ENCODE data around the gene MKNK2. TPM values are rescaled to one million over a fixed set of nuclear protein-coding genes. Genes with fewer than 3 reads are reported as not detected.

The MKNK2 gene
- total and polyA plus RNA-seq, 10 of the 15 experiments (the other 5 are each of a cell fraction or from before 2014, with no cell fraction given), result 9.6 to 365 (median 69.9) TPM

GRCh38 chr19:2061495-2062388, 10.7 kb upstream of the MKNK2 start (continued):
- TF ChIP-seq EP300 (IDR thresholded peaks at IDR 0.05; ENCODE audit: borderline replicate concordance in 1 of 2, control insufficient read depth in 1 of 2, low read depth in 2 of 2, low read length in 2 of 2), result peak; percentile 14 to 25; a peak in 1 of 4 replicates
- peak; percentile 83 for TF ChIP-seq SP1 (IDR thresholded peaks at IDR 0.05; ENCODE audit: low read depth, low read length)
- no peak for TF ChIP-seq TCF3 (IDR thresholded peaks at IDR 0.05; ENCODE audit: borderline replicate concordance, insufficient read depth, low read depth, low read length)
- no peak for TF ChIP-seq BCL11A (IDR thresholded peaks at IDR 0.05; ENCODE audit: low read depth, low read length)
- no peak for TF ChIP-seq STAT1 (conservative IDR thresholded peaks at IDR 0.05)
- TF ChIP-seq JUND (IDR thresholded peaks at IDR 0.05; ENCODE audit: low read depth, low read length), result 0 out of 2 replicates have a peak, but pooled peaks have one; percentile 6
- TF ChIP-seq ZNF24 (IDR thresholded peaks at IDR 0.05), result no peak
- peak; percentile 86 for TF ChIP-seq CREM (IDR thresholded peaks at IDR 0.05; ENCODE audit: low read depth)
- TF ChIP-seq RUNX3 (IDR thresholded peaks at IDR 0.05; ENCODE audit: low read length), result peak; percentile 59

- intact Hi-C loops (cut with micrococcal nuclease; ENCODE audit: unreplicated experiment) (loop anchor here (5.0 kb wide), 1 partner anchor 44 kb away; the partner anchor contains the start of gene BTBD2), in situ Hi-C loops (cut with MboI) (no loop called here)
- ChIA-PET RAD21 (ENCODE audit: unreplicated experiment) (interaction anchor here (0.7 to 1.2 kb wide), 4 partner anchors 9 to 29 kb away, joined by 3 to 6 read pairs (median 4); no protein-coding TSS in a partner anchor), CTCF (interaction anchor here (0.6 to 1.2 kb wide), 4 partner anchors 9 to 164 kb away, joined by 3 to 6 read pairs (median 4); partner anchors contain the start of gene MKNK2), SMC1A (ENCODE audit: uncharacterized antibody, unreplicated experiment) (interaction anchor here (1.9 to 3.3 kb wide), 2 partner anchors 9 to 19 kb away, joined by 6 to 12 read pairs; no protein-coding TSS in a partner anchor), POLR2A (interaction anchor here (0.9 to 3.1 kb wide), 10 partner anchors 9 to 119 kb away, joined by 4 to 13 read pairs (median 7); no protein-coding TSS in a partner anchor)
- Histone ChIP-seq H3K27me3 (replicated peaks in 1 of 2; ENCODE audit: control insufficient read depth in 2 of 2, insufficient read depth in 2 of 2, low read length in 1 of 2) (no peaks in the 10 kb centered on the region), H3K4me2 (ENCODE audit: control insufficient read depth, insufficient read depth) (peak overlapping the region; percentile 99), H3K27ac (ENCODE audit: control insufficient read depth, insufficient read depth) (peak overlapping the region; percentile 98), H3K4me3 (peak overlapping the region; percentile 88), H3K9me3 (replicated peaks; ENCODE audit: control insufficient read depth, insufficient read depth, low read length) (no peaks in the 10 kb centered on the region), H3K9ac (ENCODE audit: control insufficient read depth, insufficient read depth, low read length) (peak overlapping the region; percentile 97), H4K20me1 (ENCODE audit: control insufficient read depth, insufficient read depth) (no peaks in the 10 kb centered on the region), H2AFZ (ENCODE audit: control insufficient read depth, low read depth, low read length) (peak overlapping the region; percentile 57), H3K4me1 (ENCODE audit: control insufficient read depth, insufficient read depth, low read length) (peaks cover 26% of the 10 kb centered on the region), H3K79me2 (ENCODE audit: control insufficient read depth, insufficient read depth, low read length) (peaks cover 14% of the 10 kb centered on the region), H3K36me3 (ENCODE audit: control insufficient read depth in 2 of 2, insufficient read depth in 2 of 2, low read length in 1 of 2) (no peaks in the 10 kb centered on the region)
- 1% methylated on average over 46 of the region's 55 CpGs for WGBS (ENCODE audit: insufficient coverage, insufficient replicate concordance, low lambda C conversion rate, missing lambda C conversion rate)
- DNase-seq (ENCODE audit: low read depth, low spot score) (no peak), FAIRE-seq (peak; percentile 41), ATAC-seq (peak; percentile 53)
- TSS peak; percentile 85 for BruUV-seq (replicated peaks)
- no peak for TF ChIP-seq MTA3 (IDR thresholded peaks at IDR 0.05; ENCODE audit: borderline replicate concordance, low read length)
- no peak for TF ChIP-seq IRF4 (IDR thresholded peaks at IDR 0.05; ENCODE audit: low read depth, low read length)
- TF ChIP-seq SIN3A (IDR thresholded peaks at IDR 0.05; ENCODE audit: low read depth, low read length), result peak; percentile 52; the same call in 1 of the 2 replicates
- peak; percentile 74; the same call in 1 of the 2 replicates for TF ChIP-seq POLR2A (IDR thresholded peaks at IDR 0.05; ENCODE audit: low read depth, low read length)
- TF ChIP-seq EED (IDR thresholded peaks at IDR 0.05; ENCODE audit: low read depth), result no peak
- TF ChIP-seq RCOR1 (conservative IDR thresholded peaks at IDR 0.05; ENCODE audit: low read depth, low read length), result 0 out of 2 replicates have a peak, but pooled peaks have one; percentile 56
- peak; percentile 74 for TF ChIP-seq NKRF (conservative IDR thresholded peaks at IDR 0.05)
- TF ChIP-seq ZZZ3 (IDR thresholded peaks at IDR 0.05; ENCODE audit: control insufficient read depth, insufficient read length, low read depth), result no peak
- TF ChIP-seq ELK1 (IDR thresholded peaks at IDR 0.05; ENCODE audit: low read depth, low read length), result no peak
- TF ChIP-seq IKZF2 (IDR thresholded peaks at IDR 0.05), result peak in 1 of 2 experiments; percentile 45; a peak in 1 of 4 replicates
Observed at GRCh38 chr19:2060884-2061494, 9.9 kb upstream of the MKNK2 start.
